Retina (tissue), 1 donor: ENCODE data around the gene TLDC2.

ENCODE experiments used
- DNase-seq: peaks from one replicate; pipeline ENCODE4 v3.0.0-alpha.2; 2016

Gene TLDC2

GRCh38 chr20:36850759-36851158, 25.2 kb upstream of the TLDC2 start:
- DNase-seq, result no peak

GRCh38 chr20:36851490-36851889, 24.4 kb upstream of the TLDC2 start:
- no peak for DNase-seq

- no peak for DNase-seq
Observed at GRCh38 chr20:36852187-36852586, 23.8 kb upstream of the TLDC2 start.

GRCh38 chr20:36854348-36855240, 21.3 kb upstream of the TLDC2 start:
- no peak for DNase-seq

GRCh38 chr20:36855241-36855657, 20.7 kb upstream of the TLDC2 start:
- DNase-seq, result no peak

GRCh38 chr20:36856195-36856594, 19.7 kb upstream of the TLDC2 start:
- DNase-seq, result no peak

GRCh38 chr20:36856691-36857635, 19.0 kb upstream of the TLDC2 start:
- DNase-seq, result no peak

GRCh38 chr20:36859282-36859555, 16.7 kb upstream of the TLDC2 start:
- no peak for DNase-seq

- no peak for DNase-seq
Observed at GRCh38 chr20:36859700-36860330, 16.1 kb upstream of the TLDC2 start.

GRCh38 chr20:36860339-36860738, 15.6 kb upstream of the TLDC2 start:
- DNase-seq, result no peak

- DNase-seq, result no peak
Observed at GRCh38 chr20:36860811-36861624, 14.9 kb upstream of the TLDC2 start.

- no peak for DNase-seq
Observed at GRCh38 chr20:36861625-36861874, 14.4 kb upstream of the TLDC2 start.

GRCh38 chr20:36861875-36862801, 13.8 kb upstream of the TLDC2 start:
- DNase-seq, result peak; percentile 67

- DNase-seq, result no peak
Observed at GRCh38 chr20:36862857-36863668, 12.9 kb upstream of the TLDC2 start.

- DNase-seq, result no peak
Observed at GRCh38 chr20:36865076-36865860, 10.7 kb upstream of the TLDC2 start.

GRCh38 chr20:36865861-36866149, 10.1 kb upstream of the TLDC2 start:
- DNase-seq, result no peak

GRCh38 chr20:36866164-36866563, 9.8 kb upstream of the TLDC2 start:
- no peak for DNase-seq

GRCh38 chr20:36866681-36867495, 9.1 kb upstream of the TLDC2 start:
- DNase-seq, result no peak
